HepG2 (cell line): ENCODE results near the gene ABCC1.

ENCODE experiments used
- CHD4 ChIP-seq: fragments of 200-600 bp; sonication (generic); IDR thresholded peaks from 2 replicates; pipeline ENCODE4 v1.7.0; 2017; ENCODE audit warnings: mild to moderate bottlenecking, low read length, borderline replicate concordance
- CREBL2 ChIP-seq: sonication (generic); formaldehyde crosslinking; IDR thresholded peaks from 2 replicates; pipeline ENCODE4 v1.8.1; 2023; ENCODE audit warnings: missing genetic modification reagents, mild to moderate bottlenecking, borderline replicate concordance
- DR1 ChIP-seq: sonication (generic); formaldehyde crosslinking; IDR thresholded peaks from 2 replicates; pipeline ENCODE4 v1.8.0; 2021; ENCODE audit warnings: mild to moderate bottlenecking, missing genetic modification reagents, inconsistent platforms
- EP300 ChIP-seq, 3 experiments: sonication (generic) in 1 of 3; formaldehyde crosslinking in 1 of 3; IDR thresholded peaks; 2 replicates each; pipeline versions ENCODE4 v1.5.1 to v1.6.1; 2011 to 2020; ENCODE audit warnings: low read depth in 2 of 3, low read length in 2 of 3, borderline replicate concordance in 1 of 3, improper control_type of control experiment in 1 of 3, mild to moderate bottlenecking in 1 of 3, missing genetic modification reagents in 1 of 3, moderate library complexity in 1 of 3
- MED13 ChIP-seq: sonication (generic); formaldehyde crosslinking; IDR thresholded peaks from 2 replicates; pipeline ENCODE4 v1.5.0; 2020; ENCODE audit warnings: missing genetic modification reagents
- MTF2 ChIP-seq: sonication (generic); formaldehyde crosslinking; IDR thresholded peaks from 2 replicates; pipeline ENCODE4 v1.5.0; 2020; ENCODE audit warnings: missing genetic modification reagents, borderline replicate concordance
- NBN ChIP-seq: fragments of 450-650 bp; conservative IDR thresholded peaks from 2 replicates; pipeline ENCODE4 v1.6.1; 2017
- POLR2AphosphoS5 ChIP-seq: IDR thresholded peaks from 2 replicates; pipeline ENCODE4 v1.6.1; 2012; ENCODE audit warnings: low read depth, low read length
- RNF2 ChIP-seq: fragments of 450-650 bp; conservative IDR thresholded peaks from 2 replicates; pipeline ENCODE4 v1.6.1; 2016; ENCODE audit warnings: low read depth
- TARDBP ChIP-seq: sonication (generic); formaldehyde crosslinking; IDR thresholded peaks from 2 replicates; pipeline ENCODE4 v1.8.0; 2022; ENCODE audit warnings: mild to moderate bottlenecking, missing genetic modification reagents
- ZNF747 ChIP-seq: sonication (generic); formaldehyde crosslinking; IDR thresholded peaks from 2 replicates; pipeline ENCODE4 v1.8.1; 2023; ENCODE audit warnings: missing genetic modification reagents, mild to moderate bottlenecking, borderline replicate concordance

- no peak for TF ChIP-seq RNF2
- no peak for TF ChIP-seq MTF2 (CRISPR knock-in tag)
- TF ChIP-seq CREBL2 (CRISPR knock-in tag), result no peak
- no peak for TF ChIP-seq POLR2AphosphoS5
- TF ChIP-seq CHD4, result no peak
- no peak for TF ChIP-seq TARDBP
- no peak for TF ChIP-seq MED13
- no peak for TF ChIP-seq NBN
- no peak for TF ChIP-seq EP300 (IDR thresholded peaks at IDR 0.05; ENCODE audit: low read depth in 2 of 2, low read length in 2 of 2)
- TF ChIP-seq EP300 (CRISPR knock-in tag; IDR thresholded peaks at IDR 0.05; ENCODE audit: borderline replicate concordance), result no peak
- no peak for TF ChIP-seq ZNF747 (CRISPR knock-in tag)
- TF ChIP-seq DR1 (CRISPR knock-in tag), result no peak
Observed at GRCh38 chr16:16133943-16134604, 184.7 kb downstream of the ABCC1 start.
